Mesendoderm (in vitro differentiated cells): ENCODE results near the gene DENND1A.
A peak's percentile ranks its signal among the peaks of the same experiment; 100 is the strongest.
"Not testable (repeated sequence)": the region's sequence is repeated elsewhere in the genome, so short reads cannot be mapped to it uniquely, and the experiment has no call there.

Source experiments
- DNase-seq: peaks from one replicate; pipeline ENCODE4 v3.0.0; 2013
- H2AK5ac ChIP-seq: 2 replicates; pipeline ENCODE4 v1.6.1; 2013; ENCODE audit warnings: low read length, inconsistent platforms
- H2BK120ac ChIP-seq: 2 replicates; pipeline ENCODE4 v1.6.1; 2013; ENCODE audit warnings: low read depth, mild to moderate bottlenecking, low read length, moderate library complexity, mixed read lengths
- H2BK15ac ChIP-seq: replicated peaks from 2 replicates; pipeline ENCODE4 v1.6.1; 2013; ENCODE audit warnings: low read depth, mild to moderate bottlenecking, moderate library complexity
- H2BK5ac ChIP-seq: 2 replicates; pipeline ENCODE4 v1.6.1; 2013; ENCODE audit warnings: low read length, inconsistent platforms
- H3K18ac ChIP-seq: 2 replicates; pipeline ENCODE4 v1.6.1; 2013; ENCODE audit warnings: mild to moderate bottlenecking, low read length, mixed read lengths
- H3K23ac ChIP-seq: one replicate; pipeline ENCODE4 v1.6.1; 2013; ENCODE audit warnings: low read length
- H3K27ac ChIP-seq: 2 replicates; pipeline ENCODE4 v1.5.1; 2013; ENCODE audit warnings: low read depth, mild to moderate bottlenecking, inconsistent platforms, low read length, moderate library complexity
- H3K27me3 ChIP-seq: 2 replicates; pipeline ENCODE4 v1.6.1; 2013; ENCODE audit warnings: low read length, control low read depth, mild to moderate bottlenecking, inconsistent platforms; ENCODE audit not compliant: insufficient read depth, poor library complexity
- H3K36me3 ChIP-seq: 2 replicates; pipeline ENCODE4 v1.6.1; 2013; ENCODE audit warnings: low read length, inconsistent platforms; ENCODE audit not compliant: control insufficient read depth, insufficient read depth
- H3K4ac ChIP-seq: one replicate; pipeline ENCODE4 v1.6.1; 2013; ENCODE audit warnings: low read depth, mild to moderate bottlenecking, low read length, moderate library complexity
- H3K4me1 ChIP-seq: 2 replicates; pipeline ENCODE4 v1.6.1; 2013; ENCODE audit warnings: low read depth, low read length, inconsistent platforms; ENCODE audit not compliant: control insufficient read depth
- H3K4me2 ChIP-seq: 2 replicates; pipeline ENCODE4 v1.6.1; 2013; ENCODE audit warnings: low read length
- H3K4me3 ChIP-seq: 2 replicates; pipeline ENCODE4 v1.5.1; 2013; ENCODE audit warnings: mild to moderate bottlenecking, low read length
- H3K56ac ChIP-seq: one replicate; pipeline ENCODE4 v1.6.1; 2013; ENCODE audit warnings: low read length
- H3K79me1 ChIP-seq: 2 replicates; pipeline ENCODE4 v1.6.1; 2013; ENCODE audit warnings: low read length, inconsistent platforms
- H3K79me2 ChIP-seq: 2 replicates; pipeline ENCODE4 v1.6.1; 2013; ENCODE audit warnings: mild to moderate bottlenecking, low read length; ENCODE audit not compliant: control insufficient read depth, insufficient read depth
- H3K9ac ChIP-seq: 2 replicates; pipeline ENCODE4 v1.6.1; 2013; ENCODE audit warnings: low read length, inconsistent platforms
- H4K5ac ChIP-seq: one replicate; pipeline ENCODE4 v1.6.1; 2013; ENCODE audit warnings: low read length
- H4K8ac ChIP-seq: one replicate; pipeline ENCODE4 v1.6.1; 2013; ENCODE audit warnings: low read depth, mild to moderate bottlenecking, control low read depth, low read length, moderate library complexity
- WGBS: extraction: QIAGEN DNeasy Blood & Tissue Kit; methylation state at CpG from one replicate; pipeline ENCODE4 v1.1.7; 2013; ENCODE audit warnings: low lambda C conversion rate, missing lambda C conversion rate; ENCODE audit not compliant: insufficient coverage; ENCODE audit errors: extremely low coverage; 5-methylcytosine and 5-hydroxymethylcytosine counted together

Gene DENND1A

GRCh38 chr9:123816817-123817472, 113.0 kb downstream of the DENND1A start:
- Histone ChIP-seq H3K18ac (peak overlapping the region; percentile 22), H3K27me3 (no peaks in the 10 kb centered on the region), H3K4ac (no peak overlapping the region), H3K56ac (no peak overlapping the region), H3K23ac (no peak overlapping the region), H3K4me3 (no peak overlapping the region), H3K9ac (no peak overlapping the region), H3K36me3 (no peaks in the 10 kb centered on the region), H3K27ac (no peak overlapping the region), H4K8ac (no peak overlapping the region), H3K79me2 (no peaks in the 10 kb centered on the region), H3K4me1 (no peaks in the 10 kb centered on the region), H3K4me2 (no peak overlapping the region), H4K5ac (no peak overlapping the region), H2BK120ac (no peak overlapping the region), H2BK15ac (no peak overlapping the region), H2BK5ac (no peak overlapping the region), H2AK5ac (no peak overlapping the region), H3K79me1 (no peaks in the 10 kb centered on the region)
- peak; percentile 28 for DNase-seq
- no CpG with 5 or more reads among the region's 5 CpGs for WGBS

DNA sequence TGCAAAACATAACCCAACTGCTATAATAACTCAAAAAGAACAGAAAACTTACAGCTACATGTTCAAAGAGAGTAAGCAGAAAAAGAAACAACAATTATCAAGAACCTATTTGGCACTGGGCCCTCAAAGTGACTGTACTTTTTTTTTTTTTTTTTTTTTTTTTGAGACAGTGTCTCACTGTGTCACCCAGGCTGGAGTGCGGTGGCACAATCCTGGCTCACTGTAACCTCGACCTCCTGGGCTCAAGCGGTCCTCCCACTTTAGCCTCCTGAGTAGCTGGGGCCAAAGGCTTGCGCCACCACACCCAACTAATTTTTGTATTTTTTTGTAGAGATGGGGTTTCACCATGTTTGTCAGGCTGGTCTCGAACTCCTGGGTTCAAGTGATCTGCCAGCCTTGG, 114.1 kb downstream of the DENND1A start:
- not testable (repeated sequence) for H3K56ac ChIP-seq, H2BK120ac ChIP-seq, H3K4me2 ChIP-seq, H2AK5ac ChIP-seq, H3K79me1 ChIP-seq, H3K4me3 ChIP-seq, H3K23ac ChIP-seq, H3K4me1 ChIP-seq, H3K9ac ChIP-seq, H3K4ac ChIP-seq, H3K27me3 ChIP-seq, H3K36me3 ChIP-seq, H3K27ac ChIP-seq, H2BK5ac ChIP-seq, H3K18ac ChIP-seq, H2BK15ac ChIP-seq, H4K5ac ChIP-seq, DNase-seq, H4K8ac ChIP-seq, H3K79me2 ChIP-seq
- WGBS = no CpG with 5 or more reads among the region's 5 CpGs

- no CpG with 5 or more reads among the region's 1 CpG for WGBS
- no peaks in the 10 kb centered on the region for H3K79me1 ChIP-seq
- no peak overlapping the region for H2AK5ac ChIP-seq
- no peak overlapping the region for H3K18ac ChIP-seq
- H2BK5ac ChIP-seq = no peak overlapping the region
- no peak overlapping the region for H3K23ac ChIP-seq
- H3K36me3 ChIP-seq = no peaks in the 10 kb centered on the region
- H4K8ac ChIP-seq = no peak overlapping the region
- no peaks in the 10 kb centered on the region for H3K79me2 ChIP-seq
- no peak overlapping the region for H3K9ac ChIP-seq
- no peak overlapping the region for H4K5ac ChIP-seq
- H2BK120ac ChIP-seq = no peak overlapping the region
- H2BK15ac ChIP-seq = no peak overlapping the region
- H3K27ac ChIP-seq = no peak overlapping the region
- no peak overlapping the region for H3K4me3 ChIP-seq
- DNase-seq = no peak
- no peaks in the 10 kb centered on the region for H3K27me3 ChIP-seq
- H3K56ac ChIP-seq = no peak overlapping the region
- no peak overlapping the region for H3K4ac ChIP-seq
- no peak overlapping the region for H3K4me2 ChIP-seq
- no peaks in the 10 kb centered on the region for H3K4me1 ChIP-seq
Observed at GRCh38 chr9:123814496-123814895, 115.4 kb downstream of the DENND1A start.

GRCh38 chr9:123812984-123813383, 116.9 kb downstream of the DENND1A start:
- no peak overlapping the region for H3K4ac ChIP-seq
- no CpG with 5 or more reads among the region's 3 CpGs for WGBS
- no peak overlapping the region for H2BK120ac ChIP-seq
- no peak overlapping the region for H3K18ac ChIP-seq
- no peak overlapping the region for H2BK5ac ChIP-seq
- H3K36me3 ChIP-seq = no peaks in the 10 kb centered on the region
- H2BK15ac ChIP-seq = no peak overlapping the region
- H3K79me1 ChIP-seq = no peaks in the 10 kb centered on the region
- H4K5ac ChIP-seq = no peak overlapping the region
- no peak overlapping the region for H3K4me2 ChIP-seq
- H2AK5ac ChIP-seq = no peak overlapping the region
- H3K56ac ChIP-seq = no peak overlapping the region
- H3K4me3 ChIP-seq = no peak overlapping the region
- H4K8ac ChIP-seq = no peak overlapping the region
- H3K23ac ChIP-seq = no peak overlapping the region
- H3K27ac ChIP-seq = no peak overlapping the region
- H3K79me2 ChIP-seq = no peaks in the 10 kb centered on the region
- H3K27me3 ChIP-seq = no peaks in the 10 kb centered on the region
- DNase-seq = no peak
- H3K9ac ChIP-seq = no peak overlapping the region
- no peaks in the 10 kb centered on the region for H3K4me1 ChIP-seq

DNA sequence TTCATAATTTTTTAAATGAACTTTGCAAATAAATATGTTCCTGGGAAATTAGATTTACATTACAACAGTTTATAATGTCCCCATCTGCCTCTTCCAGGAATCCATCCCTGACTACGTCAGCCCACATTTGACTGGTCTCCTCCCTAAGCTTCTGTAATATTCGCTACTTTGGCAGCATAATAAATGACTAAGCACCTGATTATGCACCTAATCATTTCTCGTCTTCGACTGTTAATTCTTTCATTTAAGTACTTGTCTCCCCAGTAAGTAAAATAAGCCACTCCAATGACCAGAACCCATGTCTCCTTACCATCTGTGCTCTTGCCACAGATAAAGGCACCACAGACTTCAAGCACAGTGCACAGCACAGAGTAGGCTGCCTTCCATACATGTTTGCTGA, 122.7 kb downstream of the DENND1A start:
- no peak for DNase-seq
- no peak overlapping the region for H4K8ac ChIP-seq
- no peaks in the 10 kb centered on the region for H3K4me1 ChIP-seq
- H3K27me3 ChIP-seq = no peaks in the 10 kb centered on the region
- H3K79me2 ChIP-seq = no peaks in the 10 kb centered on the region
- H2BK15ac ChIP-seq = no peak overlapping the region
- no peaks in the 10 kb centered on the region for H3K79me1 ChIP-seq
- H3K18ac ChIP-seq = no peak overlapping the region
- H3K9ac ChIP-seq = no peak overlapping the region
- no peak overlapping the region for H2BK5ac ChIP-seq
- no peaks in the 10 kb centered on the region for H3K36me3 ChIP-seq
- no CpG with 5 or more reads among the region's 4 CpGs for WGBS
- H3K56ac ChIP-seq = no peak overlapping the region
- H3K27ac ChIP-seq = no peak overlapping the region
- H3K4me2 ChIP-seq = no peak overlapping the region
- H2AK5ac ChIP-seq = no peak overlapping the region
- H3K4ac ChIP-seq = no peak overlapping the region
- H2BK120ac ChIP-seq = no peak overlapping the region
- no peak overlapping the region for H3K23ac ChIP-seq
- H3K4me3 ChIP-seq = no peak overlapping the region
- H4K5ac ChIP-seq = no peak overlapping the region

DNA sequence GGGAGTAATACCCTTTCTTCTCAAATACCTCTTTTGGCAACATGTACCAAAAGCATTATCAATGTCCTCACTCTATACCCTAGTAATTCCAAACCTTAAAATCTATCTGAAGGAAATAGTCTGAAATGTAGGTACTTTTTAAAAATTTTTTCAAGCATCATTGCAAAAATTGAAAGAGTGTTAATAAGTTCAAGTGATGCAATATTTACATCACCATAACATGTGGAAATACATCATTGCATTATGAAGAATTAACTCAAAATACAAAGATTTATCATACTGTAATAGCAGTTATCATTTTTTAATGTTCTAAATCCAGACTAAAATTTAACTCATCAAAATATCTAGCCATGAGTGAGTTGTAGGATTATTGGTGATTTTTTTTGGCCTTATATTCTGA, 123.1 kb downstream of the DENND1A start:
- Histone ChIP-seq H3K56ac (no peak overlapping the region), H3K23ac (no peak overlapping the region), H3K36me3 (no peaks in the 10 kb centered on the region), H4K5ac (no peak overlapping the region), H3K4me1 (no peaks in the 10 kb centered on the region), H4K8ac (no peak overlapping the region), H3K79me1 (no peaks in the 10 kb centered on the region), H3K4ac (no peak overlapping the region), H2BK120ac (no peak overlapping the region), H3K4me3 (no peak overlapping the region), H3K27ac (no peak overlapping the region), H3K4me2 (no peak overlapping the region), H3K79me2 (no peaks in the 10 kb centered on the region), H3K18ac (no peak overlapping the region), H3K9ac (no peak overlapping the region), H2BK5ac (no peak overlapping the region), H3K27me3 (no peaks in the 10 kb centered on the region), H2AK5ac (no peak overlapping the region), H2BK15ac (no peak overlapping the region)
- DNase-seq = no peak
